GM21367 (cell line): ENCODE results near the gene ITFG1.
A peak's percentile ranks its signal among the peaks of the same experiment; 100 is the strongest.
"Not testable (repeated sequence)": the region's sequence is repeated elsewhere in the genome, so short reads cannot be mapped to it uniquely, and the experiment has no call there.

Experiments
- ATAC-seq: cut with Tn5 transposase; IDR thresholded peaks from one replicate; pipeline ENCODE4 v1.9.1; 2021; ENCODE audit not compliant: unreplicated experiment

The ITFG1 gene

GRCh38 chr16:47161464-47161863 is 299.4 kb downstream of the ITFG1 start:
- ATAC-seq, result no peak

GRCh38 chr16:47160422-47160821 is 300.4 kb downstream of the ITFG1 start:
- ATAC-seq, result no peak

- no peak for ATAC-seq
These were observed 301.9 kb downstream of the ITFG1 start for GRCh38 chr16:47158992-47159391.

GRCh38 chr16:47156680-47157215 is 304.1 kb downstream of the ITFG1 start:
- no peak for ATAC-seq

GRCh38 chr16:47152501-47152900 is 308.4 kb downstream of the ITFG1 start:
- ATAC-seq, result not testable (repeated sequence)

- no peak for ATAC-seq
These were observed 310.8 kb downstream of the ITFG1 start for GRCh38 chr16:47150067-47150466.

GRCh38 chr16:47144559-47144877 is 316.3 kb downstream of the ITFG1 start:
- ATAC-seq, result no peak

GRCh38 chr16:47143677-47144558 is 316.9 kb downstream of the ITFG1 start, which contains the start of gene NETO2:
NETO2 (minus strand) TSS chr16:47143945; CDS start chr16:47143612, 333 bp downstream.
- ATAC-seq, result peak; percentile 35

GRCh38 chr16:47142821-47143676 is 317.8 kb downstream of the ITFG1 start:
- peak; percentile 59 for ATAC-seq

- no peak for ATAC-seq
These were observed 318.4 kb downstream of the ITFG1 start for GRCh38 chr16:47142486-47142820.

GRCh38 chr16:47141773-47142485 is 318.9 kb downstream of the ITFG1 start:
- ATAC-seq, result peak; percentile 51

GRCh38 chr16:47140686-47141085 is 320.2 kb downstream of the ITFG1 start:
- no peak for ATAC-seq

GRCh38 chr16:47139561-47140185 is 321.2 kb downstream of the ITFG1 start:
- no peak for ATAC-seq

GRCh38 chr16:47137925-47138324 is 322.9 kb downstream of the ITFG1 start:
- ATAC-seq, result not testable (repeated sequence)

GRCh38 chr16:47136099-47136842 is 324.6 kb downstream of the ITFG1 start:
- no peak for ATAC-seq

- ATAC-seq, result no peak
These were observed 326.3 kb downstream of the ITFG1 start for GRCh38 chr16:47134550-47134949.

GRCh38 chr16:47132308-47132707 is 328.6 kb downstream of the ITFG1 start:
- ATAC-seq, result no peak

- no peak for ATAC-seq
These were observed 331.0 kb downstream of the ITFG1 start for GRCh38 chr16:47129755-47130435.

- no peak for ATAC-seq
These were observed 333.3 kb downstream of the ITFG1 start for GRCh38 chr16:47127541-47127940.
